Measurements from ENCODE around the gene EML3. TPM values are rescaled to one million over a fixed set of nuclear protein-coding genes. Genes with fewer than 3 reads are reported as not detected.

EML3 gene
- total and polyA plus RNA-seq, 2 of the 8 experiments (the other 6 are each of a cell fraction or from before 2014, with no cell fraction given): 19.2 to 29.9 TPM

GRCh38 chr11:62656796-62657429, 44.3 kb upstream of the EML3 start (continued):
- TF ChIP-seq SAP30 (IDR thresholded peaks at IDR 0.05; ENCODE audit: insufficient read depth, insufficient replicate concordance, low read length) (no peak), NRF1 (IDR thresholded peaks at IDR 0.05; ENCODE audit: low read depth, low read length) (no peak), CBX5 (IDR thresholded peaks at IDR 0.05; ENCODE audit: low read depth, low read length) (no peak), HDAC2 (IDR thresholded peaks at IDR 0.05; ENCODE audit: borderline replicate concordance in 1 of 2, low read depth in 2 of 2, low read length in 2 of 2) (no peak), HDAC6 (IDR thresholded peaks at IDR 0.05; ENCODE audit: low read depth, low read length) (no peak), RBBP5 (IDR thresholded peaks at IDR 0.05; ENCODE audit: borderline replicate concordance, low read depth, low read length) (no peak), POU5F1 (IDR thresholded peaks at IDR 0.05; ENCODE audit: low read depth, low read length) (no peak), CHD1 (IDR thresholded peaks at IDR 0.05; ENCODE audit: low read depth, low read length) (no peak)
